Body of pancreas (tissue), 4 donors: ENCODE results near the gene WBP2NL.

Experiments
- CTCF ChIP-seq, 7 experiments: fragments of 450-650 bp in 4 of 7; fragments of 200-600 bp in 3 of 7; sonication (generic) in 3 of 7; IDR thresholded peaks; one replicate each; pipeline ENCODE4 v1.5.1; 2016 to 2019; ENCODE audit warnings: antibody characterized with exemption in 7 of 7
- POLR2A ChIP-seq, 3 donors: fragments of 450-650 bp; IDR thresholded peaks; one replicate each; pipeline ENCODE4 v1.6.1; 2016; ENCODE audit warnings: antibody characterized with exemption in 3 of 3, mild to moderate bottlenecking in 2 of 3

- TF ChIP-seq POLR2A (IDR thresholded peaks at IDR 0.05) (no peak), CTCF (IDR thresholded peaks at IDR 0.05) (no peak)
Measured at GRCh38 chr22:41982865-41983264, 15.7 kb upstream of the WBP2NL start.
